Lung (tissue), 12 donors: ENCODE measurements around the gene FGF1. TPM values are rescaled to one million over a fixed set of nuclear protein-coding genes. Genes with fewer than 3 reads are reported as not detected.
A peak's percentile ranks its signal among the peaks of the same experiment; 100 is the strongest.

Experiments used
- ATAC-seq: fragments of 200-7000 bp; cut with Tn5 transposase; one replicate; pipeline ENCODE4 v1.9.1; 2020; ENCODE audit warnings: moderate number of reproducible peaks; ENCODE audit not compliant: insufficient read depth, low FRiP score
- DNase-seq, 3 donors: peaks; one replicate each; pipeline ENCODE4 v3.0.0-alpha.2; 2013 to 2017
- H3K27ac ChIP-seq, 2 donors: one replicate each; pipeline ENCODE4 v1.5.1; 2013; ENCODE audit warnings: mild to moderate bottlenecking in 2 of 2, moderate library complexity in 2 of 2, control low read depth in 1 of 2, inconsistent platforms in 1 of 2, low read depth in 1 of 2, low read length in 1 of 2
- H3K27me3 ChIP-seq, 3 donors: one replicate each; pipeline ENCODE4 v1.5.1; 2013; ENCODE audit warnings: low read length in 2 of 3; ENCODE audit not compliant: control insufficient read depth in 3 of 3, insufficient read depth in 3 of 3
- H3K36me3 ChIP-seq, 4 donors: one replicate each; pipeline ENCODE4 v1.5.1; 2013; ENCODE audit warnings: low read length in 4 of 4, mild to moderate bottlenecking in 1 of 4, moderate library complexity in 1 of 4; ENCODE audit not compliant: control insufficient read depth in 4 of 4, insufficient read depth in 4 of 4
- H3K4me1 ChIP-seq, 5 donors: one replicate each; pipeline ENCODE4 v1.5.1; 2013; ENCODE audit warnings: low read length in 5 of 5, mild to moderate bottlenecking in 2 of 5, moderate library complexity in 1 of 5; ENCODE audit not compliant: control insufficient read depth in 5 of 5, insufficient read depth in 5 of 5
- H3K4me3 ChIP-seq: one replicate; pipeline ENCODE4 v1.5.1; 2013; ENCODE audit warnings: mild to moderate bottlenecking, control low read depth, moderate library complexity
- H3K9ac ChIP-seq, 2 donors: one replicate each; pipeline ENCODE4 v1.5.1; 2013; ENCODE audit warnings: low read length in 2 of 2, control low read depth in 1 of 2; ENCODE audit not compliant: insufficient read depth in 1 of 2
- H3K9me3 ChIP-seq, 4 donors: one replicate each; pipeline ENCODE4 v1.5.1; 2013; ENCODE audit warnings: low read length in 3 of 4, mild to moderate bottlenecking in 1 of 4, moderate library complexity in 1 of 4; ENCODE audit not compliant: control insufficient read depth in 4 of 4, insufficient read depth in 3 of 4
- WGBS, 2 donors: extraction: QIAGEN DNeasy Blood & Tissue Kit; methylation state at CpG; one replicate each; pipeline ENCODE4 v1.1.7; 2013; 5-methylcytosine and 5-hydroxymethylcytosine counted together
- polyA plus RNA-seq, 2 donors: library from polyadenylated mRNA; stranded (reverse); fragments of 200-250 nt; gene quantifications; one replicate each; pipeline ENCODE4 v1.2.1, GENCODE V29; 2013
- total RNA-seq, 2 donors: library from RNA; depleted of rRNA in 1 of 2; stranded (reverse); fragments of >200 nt in 1 of 2; gene quantifications; one replicate each; pipeline ENCODE4 v1.2.1, GENCODE V29; 2014 to 2021
- TF ChIP-seq, protein P1 (sequence below): IDR thresholded peaks from 2 replicates; pipeline ENCODE4 v1.5.1; 2012; ENCODE audit warnings: mild to moderate bottlenecking; ENCODE audit errors: control extremely low read depth, extremely low read depth
- donor health status: control.
- donor health status: control.
- donor health status: Bipolar disorder and iron deficiency.
- donor health status: healthy.
- donor health status: DM: yes; HTN: yes; CAD: no.

The FGF1 gene
- total and polyA plus RNA-seq, 4 donors = 0.47 to 1.4 (median 1.0) TPM

DNA sequence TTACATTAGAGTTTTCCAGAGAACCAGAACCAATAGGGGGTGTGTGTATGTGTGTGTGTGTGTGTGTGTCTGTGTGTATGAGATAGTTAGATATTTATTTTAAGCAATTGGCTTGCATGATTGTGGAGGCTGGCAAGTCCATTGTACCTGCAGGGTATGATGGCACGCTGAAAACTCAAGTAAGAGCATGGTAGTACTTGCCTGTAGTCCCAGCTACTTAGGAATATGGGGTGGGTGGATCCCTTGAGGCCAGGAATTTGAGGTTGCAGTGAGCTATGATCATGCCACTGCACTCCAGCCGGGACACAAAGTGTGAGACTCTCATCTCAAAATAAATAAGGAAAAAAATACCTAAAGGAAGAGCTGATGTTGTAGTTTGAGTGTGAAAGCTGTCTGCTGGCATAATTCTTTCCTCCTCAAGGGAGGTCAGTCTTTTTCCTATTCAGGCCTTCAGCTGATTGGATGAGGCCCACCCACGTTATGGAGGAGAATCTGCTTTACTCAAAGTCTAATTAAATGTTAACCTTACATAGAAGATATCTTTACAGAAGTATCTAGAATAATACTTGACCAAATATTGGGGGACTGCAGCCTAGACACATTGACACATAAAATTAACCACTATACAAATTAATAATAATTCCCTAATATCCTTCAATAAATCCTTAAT, 107.6 kb downstream of the FGF1 start:
- ATAC-seq = no peak
- H3K9ac ChIP-seq = no peak overlapping the region
- H3K4me3 ChIP-seq = no peak overlapping the region
- TF ChIP-seq, protein P1, sequence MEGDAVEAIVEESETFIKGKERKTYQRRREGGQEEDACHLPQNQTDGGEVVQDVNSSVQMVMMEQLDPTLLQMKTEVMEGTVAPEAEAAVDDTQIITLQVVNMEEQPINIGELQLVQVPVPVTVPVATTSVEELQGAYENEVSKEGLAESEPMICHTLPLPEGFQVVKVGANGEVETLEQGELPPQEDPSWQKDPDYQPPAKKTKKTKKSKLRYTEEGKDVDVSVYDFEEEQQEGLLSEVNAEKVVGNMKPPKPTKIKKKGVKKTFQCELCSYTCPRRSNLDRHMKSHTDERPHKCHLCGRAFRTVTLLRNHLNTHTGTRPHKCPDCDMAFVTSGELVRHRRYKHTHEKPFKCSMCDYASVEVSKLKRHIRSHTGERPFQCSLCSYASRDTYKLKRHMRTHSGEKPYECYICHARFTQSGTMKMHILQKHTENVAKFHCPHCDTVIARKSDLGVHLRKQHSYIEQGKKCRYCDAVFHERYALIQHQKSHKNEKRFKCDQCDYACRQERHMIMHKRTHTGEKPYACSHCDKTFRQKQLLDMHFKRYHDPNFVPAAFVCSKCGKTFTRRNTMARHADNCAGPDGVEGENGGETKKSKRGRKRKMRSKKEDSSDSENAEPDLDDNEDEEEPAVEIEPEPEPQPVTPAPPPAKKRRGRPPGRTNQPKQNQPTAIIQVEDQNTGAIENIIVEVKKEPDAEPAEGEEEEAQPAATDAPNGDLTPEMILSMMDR = no peak
- no peaks in the 10 kb centered on the region for H3K36me3 ChIP-seq
- 85 to 93% methylated on average over 3 of the region's 3 CpGs for WGBS, 2 donors
- H3K4me1 ChIP-seq = no peaks in the 10 kb centered on the region
- H3K9me3 ChIP-seq = peaks cover 0 to 2% (median 0%) of the 10 kb centered on the region in 4 donors
- H3K27me3 ChIP-seq = no peaks in the 10 kb centered on the region
- H3K27ac ChIP-seq = no peak overlapping the region
- DNase-seq = no peak

DNA sequence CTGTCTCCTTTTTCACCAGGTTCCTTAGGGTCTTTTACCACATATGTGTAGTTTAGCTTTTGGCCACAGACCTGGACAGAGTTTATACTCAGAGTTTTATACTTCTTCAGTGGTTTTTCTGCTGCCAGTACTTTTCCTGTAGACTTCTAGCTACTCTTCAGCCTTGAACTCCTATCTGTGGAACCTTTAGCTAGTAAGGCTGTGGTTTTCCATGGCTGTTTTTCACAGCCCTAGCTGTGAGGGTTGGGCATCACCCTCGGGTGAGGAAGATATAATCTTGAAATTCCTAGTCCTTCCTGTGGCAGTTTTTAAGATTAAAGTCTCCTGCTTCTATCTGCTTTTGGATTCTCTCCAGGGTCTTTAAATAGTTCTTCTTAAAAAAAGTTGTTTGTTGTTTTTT, 109.1 kb downstream of the FGF1 start:
- WGBS, 2 donors = 7 to 25% methylated on average over 1 of the region's 1 CpG
- Histone ChIP-seq H3K9me3 (peaks cover 0 to 2% (median 0%) of the 10 kb centered on the region in 4 donors), H3K4me1 (peaks cover 0 to 6% (median 0%) of the 10 kb centered on the region in 5 donors), H3K9ac (no peak overlapping the region), H3K27ac (no peak overlapping the region), H3K27me3 (no peaks in the 10 kb centered on the region), H3K4me3 (no peak overlapping the region), H3K36me3 (no peaks in the 10 kb centered on the region)
- no peak for DNase-seq
- TF ChIP-seq, protein P1 = no peak
- no peak for ATAC-seq

DNA sequence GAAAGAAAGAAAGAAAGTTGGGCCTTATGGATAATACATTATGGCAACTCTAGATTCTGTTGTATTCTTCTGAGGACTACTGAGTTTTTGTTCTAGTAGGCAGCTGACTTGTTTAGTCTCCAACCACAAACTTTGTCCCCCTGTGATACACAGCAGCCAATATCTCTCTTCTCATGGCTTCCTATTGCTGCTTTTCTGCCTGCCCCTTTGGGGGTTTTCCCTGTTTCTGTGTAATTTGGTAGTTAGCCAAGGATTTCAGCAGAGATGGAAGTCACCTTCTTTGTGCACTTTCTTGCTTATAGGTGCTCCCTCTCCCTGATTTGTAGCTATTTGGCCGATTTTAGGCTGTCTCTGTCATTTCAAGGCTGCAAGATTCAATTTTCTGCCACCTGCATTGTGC, 109.6 kb downstream of the FGF1 start:
- no peak overlapping the region for H3K9ac ChIP-seq
- TF ChIP-seq, protein P1 = no peak
- DNase-seq (no peak), ATAC-seq (no peak)
- H3K9me3 ChIP-seq = peaks cover 0 to 2% (median 0%) of the 10 kb centered on the region in 4 donors
- H3K27me3 ChIP-seq = no peaks in the 10 kb centered on the region
- 80 to 86% methylated on average over 1 of the region's 1 CpG for WGBS, 2 donors
- no peak overlapping the region for H3K4me3 ChIP-seq
- peak overlapping the region in 1 of 2 donors; percentile 21 for H3K27ac ChIP-seq
- H3K36me3 ChIP-seq = no peaks in the 10 kb centered on the region
- peaks cover 0 to 10% (median 0%) of the 10 kb centered on the region in 5 donors for H3K4me1 ChIP-seq
